Type B pancreatic cell (in vitro differentiated cells): ENCODE data around the gene CCNQ. TPM values are rescaled to one million over a fixed set of nuclear protein-coding genes. Genes with fewer than 3 reads are reported as not detected.

Experiments used
- DNase-seq: peaks from one replicate; pipeline ENCODE4 v3.0.0; 2021; ENCODE audit warnings: mixed read lengths; ENCODE audit not compliant: unreplicated experiment; ENCODE audit errors: extremely low spot score
- H3K27ac Mint-ChIP-seq: 2 replicates; pipeline ENCODE4 v1.8.0; 2021; ENCODE audit warnings: mild to moderate bottlenecking, mixed read lengths
- H3K27me3 Mint-ChIP-seq: 2 replicates; pipeline ENCODE4 v1.8.0; 2021; ENCODE audit warnings: mixed read lengths
- H3K36me3 Mint-ChIP-seq: 2 replicates; pipeline ENCODE4 v1.8.0; 2021; ENCODE audit warnings: mixed read lengths
- H3K4me1 Mint-ChIP-seq: one replicate; pipeline ENCODE4 v1.8.0; 2021; ENCODE audit warnings: mixed read lengths; ENCODE audit not compliant: unreplicated experiment
- H3K4me3 Mint-ChIP-seq: 2 replicates; pipeline ENCODE4 v1.8.0; 2021; ENCODE audit warnings: mild to moderate bottlenecking, mixed read lengths
- H3K9me3 Mint-ChIP-seq: 2 replicates; pipeline ENCODE4 v1.8.0; 2021; ENCODE audit warnings: mixed read lengths
- total RNA-seq: library from RNA; stranded (reverse); gene quantifications from 2 replicates; pipeline ENCODE4 v1.2.1, GENCODE V29; 2021; ENCODE audit warnings: low replicate concordance
- TF ChIP-seq, protein P1 (sequence below): fragments of 200-600 bp; sonication (generic); conservative IDR thresholded peaks from 2 replicates; pipeline ENCODE4 v1.5.0; 2021; ENCODE audit warnings: antibody characterized with exemption, mild to moderate bottlenecking

Gene CCNQ
- total RNA-seq, 1 donor from 2014 or later, result 19.0 TPM

DNA sequence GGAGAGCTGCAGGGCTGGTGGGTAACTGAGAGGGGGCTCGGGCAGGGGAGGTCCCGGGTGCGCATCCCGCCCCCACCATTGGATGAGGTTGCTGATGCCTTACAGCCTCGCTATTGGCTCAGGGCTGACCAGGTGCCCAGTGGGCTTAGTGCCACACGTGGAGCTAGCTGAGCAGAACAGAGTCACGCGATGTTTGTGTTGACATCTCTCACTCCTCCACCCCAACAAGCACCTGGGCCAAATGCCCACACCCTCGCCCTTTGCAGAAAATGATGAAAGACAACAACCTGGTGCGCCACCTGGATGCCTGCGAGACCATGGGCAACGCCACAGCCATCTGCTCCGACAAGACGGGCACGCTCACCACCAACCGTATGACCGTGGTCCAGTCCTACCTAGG, 49.7 kb downstream of the CCNQ start:
- Mint-ChIP-seq H3K36me3 (no peaks in the 10 kb centered on the region), H3K9me3 (no peaks in the 10 kb centered on the region), H3K4me1 (no peaks in the 10 kb centered on the region), H3K4me3 (no peak overlapping the region), H3K27ac (no peak overlapping the region), H3K27me3 (no peaks in the 10 kb centered on the region)
- TF ChIP-seq, protein P1, sequence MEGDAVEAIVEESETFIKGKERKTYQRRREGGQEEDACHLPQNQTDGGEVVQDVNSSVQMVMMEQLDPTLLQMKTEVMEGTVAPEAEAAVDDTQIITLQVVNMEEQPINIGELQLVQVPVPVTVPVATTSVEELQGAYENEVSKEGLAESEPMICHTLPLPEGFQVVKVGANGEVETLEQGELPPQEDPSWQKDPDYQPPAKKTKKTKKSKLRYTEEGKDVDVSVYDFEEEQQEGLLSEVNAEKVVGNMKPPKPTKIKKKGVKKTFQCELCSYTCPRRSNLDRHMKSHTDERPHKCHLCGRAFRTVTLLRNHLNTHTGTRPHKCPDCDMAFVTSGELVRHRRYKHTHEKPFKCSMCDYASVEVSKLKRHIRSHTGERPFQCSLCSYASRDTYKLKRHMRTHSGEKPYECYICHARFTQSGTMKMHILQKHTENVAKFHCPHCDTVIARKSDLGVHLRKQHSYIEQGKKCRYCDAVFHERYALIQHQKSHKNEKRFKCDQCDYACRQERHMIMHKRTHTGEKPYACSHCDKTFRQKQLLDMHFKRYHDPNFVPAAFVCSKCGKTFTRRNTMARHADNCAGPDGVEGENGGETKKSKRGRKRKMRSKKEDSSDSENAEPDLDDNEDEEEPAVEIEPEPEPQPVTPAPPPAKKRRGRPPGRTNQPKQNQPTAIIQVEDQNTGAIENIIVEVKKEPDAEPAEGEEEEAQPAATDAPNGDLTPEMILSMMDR, result no peak
- no peak for DNase-seq

DNA sequence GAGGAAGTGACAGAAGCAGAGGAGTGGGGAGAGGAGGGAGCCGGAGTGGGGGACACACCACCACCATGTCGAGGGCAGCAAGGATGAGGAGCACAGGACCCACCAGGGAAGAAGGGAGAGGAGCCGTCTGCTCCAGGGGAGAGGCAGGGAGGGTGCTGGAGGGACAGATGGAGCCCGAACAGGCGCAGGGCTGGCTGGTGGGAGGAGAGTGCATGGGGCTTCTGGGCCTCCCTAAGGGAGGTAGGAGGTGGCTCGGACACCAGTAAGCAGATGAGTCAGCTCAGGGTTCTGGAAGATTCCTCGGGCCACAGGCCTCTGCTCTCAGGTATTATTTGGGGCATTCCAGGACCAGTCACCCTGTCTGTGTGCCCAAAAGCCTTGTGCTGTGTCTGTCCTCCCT, 51.7 kb downstream of the CCNQ start:
- Mint-ChIP-seq H3K36me3 (no peaks in the 10 kb centered on the region), H3K4me3 (no peak overlapping the region), H3K27me3 (no peaks in the 10 kb centered on the region), H3K9me3 (no peaks in the 10 kb centered on the region), H3K4me1 (no peaks in the 10 kb centered on the region), H3K27ac (no peak overlapping the region)
- TF ChIP-seq, protein P1, result no peak
- DNase-seq, result no peak

DNA sequence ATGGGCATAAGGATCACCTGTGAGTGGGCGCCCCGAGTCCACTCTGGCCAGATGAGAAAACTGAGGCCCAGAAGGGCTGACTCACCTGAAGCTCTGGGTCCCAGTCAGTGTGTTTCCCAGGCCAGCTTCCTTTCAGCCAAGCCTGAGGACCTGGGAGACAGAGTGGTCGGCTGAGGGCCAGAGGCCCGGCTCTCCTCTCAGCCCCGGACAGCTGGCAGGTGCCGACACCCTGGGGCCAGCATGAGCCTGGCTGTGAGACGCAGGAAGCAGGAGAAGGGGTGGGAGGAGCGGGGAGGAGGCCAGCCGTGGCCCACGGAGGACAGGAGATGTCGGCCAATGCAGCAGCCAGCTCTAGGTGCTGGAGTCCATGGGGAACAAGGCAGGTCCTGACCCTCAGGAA, 52.6 kb downstream of the CCNQ start:
- TF ChIP-seq, protein P1, result no peak
- H3K4me1 Mint-ChIP-seq, result no peaks in the 10 kb centered on the region
- no peaks in the 10 kb centered on the region for H3K36me3 Mint-ChIP-seq
- H3K27me3 Mint-ChIP-seq, result no peaks in the 10 kb centered on the region
- no peaks in the 10 kb centered on the region for H3K9me3 Mint-ChIP-seq
- no peak for DNase-seq
- H3K4me3 Mint-ChIP-seq, result no peak overlapping the region
- no peak overlapping the region for H3K27ac Mint-ChIP-seq

DNA sequence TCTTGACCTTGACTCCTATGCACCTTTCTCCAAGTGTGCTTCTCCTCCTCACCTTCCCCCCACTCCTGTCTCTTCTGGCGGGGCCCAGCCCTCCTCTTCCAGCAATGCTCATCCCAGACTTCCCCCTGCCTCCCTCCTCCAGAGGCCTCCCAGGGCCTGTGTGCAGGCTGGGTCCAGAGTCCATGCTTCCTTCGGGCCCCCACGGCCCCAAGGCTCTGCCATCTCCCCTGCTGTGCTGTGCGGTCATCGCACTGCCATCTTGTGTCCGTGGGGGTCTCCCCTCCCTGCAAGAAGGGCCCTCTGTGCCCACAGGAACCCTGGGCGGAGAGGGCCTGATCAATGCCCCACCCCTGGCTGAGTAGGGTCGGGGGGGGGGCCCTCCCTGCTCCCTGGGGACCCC, 54.2 kb downstream of the CCNQ start:
- no peaks in the 10 kb centered on the region for H3K27me3 Mint-ChIP-seq
- H3K9me3 Mint-ChIP-seq, result no peaks in the 10 kb centered on the region
- no peaks in the 10 kb centered on the region for H3K36me3 Mint-ChIP-seq
- no peaks in the 10 kb centered on the region for H3K4me1 Mint-ChIP-seq
- no peak overlapping the region for H3K27ac Mint-ChIP-seq
- DNase-seq, result no peak
- TF ChIP-seq, protein P1, result no peak
- no peak overlapping the region for H3K4me3 Mint-ChIP-seq

DNA sequence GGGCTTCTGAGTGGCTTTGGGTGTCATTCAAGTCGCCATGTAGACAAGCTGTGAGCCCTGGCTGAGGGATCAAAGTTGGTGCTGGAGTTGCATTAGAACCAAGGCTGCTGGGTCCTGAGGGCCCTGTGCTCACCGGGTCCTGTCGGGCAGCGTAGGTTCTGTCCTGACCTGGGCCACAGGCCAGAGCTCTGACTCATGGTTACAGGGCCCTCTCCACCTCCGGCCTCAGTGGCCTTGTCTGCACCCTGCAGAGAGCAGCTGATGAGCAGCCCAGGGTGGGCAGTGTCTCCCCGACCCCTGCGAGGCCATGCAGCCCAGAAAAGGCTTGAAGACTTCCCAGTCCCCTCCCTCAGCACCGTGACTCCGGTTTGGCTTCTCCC, 59.0 kb downstream of the CCNQ start:
- no peaks in the 10 kb centered on the region for H3K27me3 Mint-ChIP-seq
- H3K36me3 Mint-ChIP-seq, result no peaks in the 10 kb centered on the region
- DNase-seq, result no peak
- H3K4me1 Mint-ChIP-seq, result no peaks in the 10 kb centered on the region
- H3K4me3 Mint-ChIP-seq, result no peak overlapping the region
- H3K27ac Mint-ChIP-seq, result no peak overlapping the region
- H3K9me3 Mint-ChIP-seq, result no peaks in the 10 kb centered on the region
- TF ChIP-seq, protein P1, result no peak
